ENCODE data around the gene CAP2.

DNA sequence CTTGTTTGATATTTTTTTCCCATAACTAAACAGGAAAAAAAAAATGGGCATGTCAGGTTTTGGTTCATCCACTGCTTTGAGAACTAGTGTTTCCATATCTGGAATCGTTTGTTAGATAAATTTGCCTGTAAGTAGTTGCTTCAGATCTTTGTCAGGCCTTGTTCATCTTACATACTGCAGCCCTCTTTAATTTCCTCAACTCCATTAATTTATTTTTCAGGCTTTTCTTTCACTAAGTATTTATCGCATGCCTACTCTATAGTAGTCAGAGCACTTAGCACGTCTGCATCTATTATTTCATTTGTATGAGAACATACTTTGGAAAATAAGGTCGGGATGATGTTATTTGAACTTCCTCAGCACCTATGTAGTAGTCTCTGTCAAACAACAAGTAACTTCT is 80.9 kb downstream of the CAP2 start:
- no peak for TF ChIP-seq FOXM1 (IDR thresholded peaks at IDR 0.05; ENCODE audit: borderline replicate concordance, low read depth)
- TF ChIP-seq CREB1 (IDR thresholded peaks at IDR 0.05; ENCODE audit: low read depth): no peak
- TF ChIP-seq YY1 (IDR thresholded peaks at IDR 0.05; ENCODE audit: low read depth): no peak
- TF ChIP-seq, protein P1, sequence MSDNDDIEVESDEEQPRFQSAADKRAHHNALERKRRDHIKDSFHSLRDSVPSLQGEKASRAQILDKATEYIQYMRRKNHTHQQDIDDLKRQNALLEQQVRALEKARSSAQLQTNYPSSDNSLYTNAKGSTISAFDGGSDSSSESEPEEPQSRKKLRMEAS (IDR thresholded peaks at IDR 0.05): no peak
- no peak for TF ChIP-seq EGR1 (IDR thresholded peaks at IDR 0.05)
